Fibroblast of the conjunctiva (primary cell): Measurements from ENCODE around the gene FKRP.
A peak's percentile ranks its signal among the peaks of the same experiment; 100 is the strongest.

Source experiments
- DNase-seq: peaks from one replicate; pipeline ENCODE4 v3.0.0-alpha.2; 2010; ENCODE audit warnings: low read depth

FKRP gene

GRCh38 chr19:46719629-46720502, 26.0 kb upstream of the FKRP start:
- no peak for DNase-seq

- no peak for DNase-seq
Measured at GRCh38 chr19:46720503-46721239, 25.2 kb upstream of the FKRP start.

- DNase-seq, result no peak
Measured at GRCh38 chr19:46721269-46722003, 24.4 kb upstream of the FKRP start.

- DNase-seq, result no peak
Measured at GRCh38 chr19:46722004-46722380, 23.9 kb upstream of the FKRP start.

GRCh38 chr19:46722421-46723022, 23.3 kb upstream of the FKRP start:
- no peak for DNase-seq

GRCh38 chr19:46723023-46723461, 22.8 kb upstream of the FKRP start:
- no peak for DNase-seq

- DNase-seq, result no peak
Measured at GRCh38 chr19:46723471-46723870, 22.4 kb upstream of the FKRP start.

- no peak for DNase-seq
Measured at GRCh38 chr19:46724468-46724867, 21.4 kb upstream of the FKRP start.

- DNase-seq, result no peak
Measured at GRCh38 chr19:46725036-46725820, 20.6 kb upstream of the FKRP start.

GRCh38 chr19:46725859-46726393, 19.9 kb upstream of the FKRP start:
- no peak for DNase-seq

- no peak for DNase-seq
Measured at GRCh38 chr19:46726551-46726950, 19.3 kb upstream of the FKRP start.

GRCh38 chr19:46726971-46727501, 18.8 kb upstream of the FKRP start:
- no peak for DNase-seq

GRCh38 chr19:46727757-46728156, 18.1 kb upstream of the FKRP start:
- DNase-seq, result no peak

GRCh38 chr19:46728208-46728607, 17.6 kb upstream of the FKRP start:
- no peak for DNase-seq

GRCh38 chr19:46728693-46729339, 17.0 kb upstream of the FKRP start:
- DNase-seq, result peak; percentile 35

- DNase-seq, result no peak
Measured at GRCh38 chr19:46729696-46730095, 16.2 kb upstream of the FKRP start.

GRCh38 chr19:46730187-46730586, 15.7 kb upstream of the FKRP start:
- DNase-seq, result no peak

- DNase-seq, result no peak
Measured at GRCh38 chr19:46730595-46730994, 15.3 kb upstream of the FKRP start.

- no peak for DNase-seq
Measured at GRCh38 chr19:46731007-46731501, 14.8 kb upstream of the FKRP start.

- no peak for DNase-seq
Measured at GRCh38 chr19:46731584-46731983, 14.3 kb upstream of the FKRP start.
